Chondrocyte (in vitro differentiated cells): ENCODE data around the gene ATP6V1G1. TPM values are rescaled to one million over a fixed set of nuclear protein-coding genes. Genes with fewer than 3 reads are reported as not detected.

Experiments
- DNase-seq: peaks from one replicate; pipeline ENCODE4 v3.0.0; 2021; ENCODE audit warnings: mixed read lengths, low spot score
- H3K27ac Mint-ChIP-seq: one replicate; pipeline ENCODE4 v1.8.0; 2021; ENCODE audit warnings: mild to moderate bottlenecking, moderate library complexity, mixed read lengths; ENCODE audit not compliant: unreplicated experiment
- H3K27me3 Mint-ChIP-seq: 2 replicates; pipeline ENCODE4 v1.8.0; 2021; ENCODE audit warnings: low read depth, mixed read lengths
- H3K36me3 Mint-ChIP-seq: 2 replicates; pipeline ENCODE4 v1.8.0; 2021; ENCODE audit warnings: low read depth, mixed read lengths
- H3K4me1 Mint-ChIP-seq: 2 replicates; pipeline ENCODE4 v1.8.0; 2021; ENCODE audit warnings: low read depth, mild to moderate bottlenecking, mixed read lengths
- H3K4me3 Mint-ChIP-seq: one replicate; pipeline ENCODE4 v1.8.0; 2021; ENCODE audit warnings: mild to moderate bottlenecking, moderate library complexity, mixed read lengths; ENCODE audit not compliant: unreplicated experiment
- H3K9me3 Mint-ChIP-seq: 2 replicates; pipeline ENCODE4 v1.8.0; 2021; ENCODE audit warnings: low read depth, mixed read lengths
- total RNA-seq: library from RNA; stranded (reverse); gene quantifications from 3 replicates; pipeline ENCODE4 v1.2.1, GENCODE V29; 2021
- TF ChIP-seq, protein P1 (sequence below): fragments of 200-600 bp; sonication (generic); IDR thresholded peaks from 2 replicates; pipeline ENCODE4 v1.5.0; 2021; ENCODE audit warnings: antibody characterized with exemption, mild to moderate bottlenecking, moderate library complexity

ATP6V1G1 gene
- total RNA-seq, 1 donor from 2014 or later, result 135 TPM

DNA sequence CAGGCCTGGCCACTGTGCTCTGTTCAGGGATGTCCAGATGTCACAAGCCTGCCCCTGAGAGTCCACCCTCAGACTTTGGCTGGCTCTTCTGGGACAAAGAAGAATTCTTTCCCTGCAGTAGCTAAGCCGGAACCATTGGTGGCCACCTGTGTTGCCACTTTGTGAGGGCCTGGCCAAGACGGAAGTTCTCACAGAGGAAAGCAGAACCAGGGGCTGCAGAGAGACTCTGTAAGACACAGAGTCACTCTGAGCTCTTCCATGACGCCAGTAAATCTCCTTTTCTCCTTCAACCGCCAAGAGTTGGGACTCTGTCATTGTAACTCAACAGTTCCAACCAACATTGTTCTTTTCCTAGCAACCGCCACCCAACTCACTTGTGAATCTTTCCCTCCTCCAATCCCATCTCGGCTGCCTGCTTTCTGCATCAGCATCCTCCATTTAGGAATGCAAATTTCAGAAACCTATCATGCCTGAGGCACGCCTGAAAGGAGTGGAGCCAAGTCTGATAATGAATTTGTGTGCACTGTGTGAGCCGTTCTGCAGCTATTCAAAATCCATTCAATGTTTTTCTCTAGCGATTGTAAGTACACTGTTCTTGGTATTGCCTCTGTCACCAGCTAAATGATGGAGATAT, 37.8 kb upstream of the ATP6V1G1 start:
- Mint-ChIP-seq H3K9me3 (no peaks in the 10 kb centered on the region), H3K4me3 (no peak overlapping the region), H3K27ac (no peak overlapping the region), H3K4me1 (peaks cover 14% of the 10 kb centered on the region), H3K36me3 (no peaks in the 10 kb centered on the region), H3K27me3 (peaks cover 2% of the 10 kb centered on the region)
- TF ChIP-seq, protein P1, sequence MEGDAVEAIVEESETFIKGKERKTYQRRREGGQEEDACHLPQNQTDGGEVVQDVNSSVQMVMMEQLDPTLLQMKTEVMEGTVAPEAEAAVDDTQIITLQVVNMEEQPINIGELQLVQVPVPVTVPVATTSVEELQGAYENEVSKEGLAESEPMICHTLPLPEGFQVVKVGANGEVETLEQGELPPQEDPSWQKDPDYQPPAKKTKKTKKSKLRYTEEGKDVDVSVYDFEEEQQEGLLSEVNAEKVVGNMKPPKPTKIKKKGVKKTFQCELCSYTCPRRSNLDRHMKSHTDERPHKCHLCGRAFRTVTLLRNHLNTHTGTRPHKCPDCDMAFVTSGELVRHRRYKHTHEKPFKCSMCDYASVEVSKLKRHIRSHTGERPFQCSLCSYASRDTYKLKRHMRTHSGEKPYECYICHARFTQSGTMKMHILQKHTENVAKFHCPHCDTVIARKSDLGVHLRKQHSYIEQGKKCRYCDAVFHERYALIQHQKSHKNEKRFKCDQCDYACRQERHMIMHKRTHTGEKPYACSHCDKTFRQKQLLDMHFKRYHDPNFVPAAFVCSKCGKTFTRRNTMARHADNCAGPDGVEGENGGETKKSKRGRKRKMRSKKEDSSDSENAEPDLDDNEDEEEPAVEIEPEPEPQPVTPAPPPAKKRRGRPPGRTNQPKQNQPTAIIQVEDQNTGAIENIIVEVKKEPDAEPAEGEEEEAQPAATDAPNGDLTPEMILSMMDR, result no peak
- DNase-seq, result no peak

DNA sequence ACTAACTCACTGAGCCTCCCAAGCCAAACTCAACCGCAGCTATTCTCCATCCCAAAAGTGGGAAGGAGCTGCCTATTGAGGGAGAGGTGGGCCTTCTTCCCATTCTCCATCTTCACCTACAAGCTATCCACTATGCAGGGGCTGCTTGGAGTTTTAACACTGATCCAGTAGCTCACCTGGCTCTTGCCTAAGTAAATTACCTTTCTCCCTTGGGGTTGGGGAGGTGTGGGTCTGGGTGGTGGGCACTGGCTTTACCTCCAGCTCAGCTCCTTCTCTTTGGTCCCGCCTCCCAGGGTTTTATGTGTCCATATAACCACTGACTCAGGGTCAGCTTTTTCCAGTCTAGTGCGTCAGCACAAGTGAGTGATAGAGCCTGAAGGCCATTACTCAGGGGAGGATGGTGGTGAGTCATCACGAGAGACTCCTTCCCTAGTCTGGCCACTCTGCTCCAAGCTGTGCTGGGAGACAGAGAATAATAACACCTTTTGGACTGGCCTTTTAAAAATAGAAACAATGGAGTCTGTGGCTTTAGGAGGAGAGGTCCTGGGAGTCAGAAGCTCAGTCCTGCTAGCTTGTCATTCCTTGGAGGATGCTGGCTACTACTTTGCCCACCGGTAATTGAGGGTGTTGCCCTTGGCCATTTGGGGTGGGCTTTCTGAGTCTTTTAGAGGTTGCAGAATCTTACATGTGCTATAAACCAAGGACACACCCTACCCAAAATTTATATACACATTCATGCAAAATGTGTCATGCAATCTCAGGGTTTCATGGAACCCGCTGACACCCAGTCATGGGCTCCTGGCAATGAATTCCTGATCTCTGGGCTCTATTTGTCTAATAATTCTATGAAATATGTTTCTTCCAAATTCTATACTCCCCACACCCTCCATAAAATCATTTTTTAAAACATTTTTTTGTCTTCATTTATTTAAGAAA, 35.6 kb upstream of the ATP6V1G1 start:
- Mint-ChIP-seq H3K4me3 (peak overlapping the region; percentile 1), H3K4me1 (peaks cover 14% of the 10 kb centered on the region), H3K36me3 (no peaks in the 10 kb centered on the region), H3K9me3 (peaks cover 4% of the 10 kb centered on the region), H3K27me3 (no peaks in the 10 kb centered on the region), H3K27ac (peak overlapping the region; percentile 95)
- TF ChIP-seq, protein P1, result no peak
- no peak for DNase-seq

- H3K27ac Mint-ChIP-seq, result peak overlapping the region; percentile 95
- no peaks in the 10 kb centered on the region for H3K36me3 Mint-ChIP-seq
- peak overlapping the region; percentile 1 for H3K4me3 Mint-ChIP-seq
- DNase-seq, result no peak
- TF ChIP-seq, protein P1, result peak; percentile 14
- peaks cover 14% of the 10 kb centered on the region for H3K4me1 Mint-ChIP-seq
- H3K27me3 Mint-ChIP-seq, result no peaks in the 10 kb centered on the region
- peaks cover 4% of the 10 kb centered on the region for H3K9me3 Mint-ChIP-seq
These were observed 34.9 kb upstream of the ATP6V1G1 start for GRCh38 chr9:114552706-114553105.

DNA sequence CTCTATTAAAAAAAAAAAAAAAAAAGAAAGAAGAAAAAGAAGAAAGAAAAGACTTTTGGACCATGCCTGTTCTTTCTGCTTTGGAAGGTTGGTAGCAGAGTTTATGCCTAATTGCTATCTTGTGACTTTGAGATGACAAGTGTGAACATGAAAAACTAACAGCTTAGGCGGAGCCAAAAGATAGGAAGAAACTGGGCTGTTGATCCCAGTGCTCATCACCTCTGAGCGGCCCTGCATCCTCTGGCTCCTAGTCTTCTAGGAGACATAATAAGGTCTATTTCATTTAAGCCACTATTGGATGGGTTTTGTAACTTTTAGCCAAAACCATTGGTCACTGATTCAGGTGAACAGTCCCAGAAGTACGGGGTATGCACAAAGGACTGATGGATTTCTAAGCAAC, 34.4 kb upstream of the ATP6V1G1 start:
- Mint-ChIP-seq H3K4me1 (peaks cover 14% of the 10 kb centered on the region), H3K36me3 (no peaks in the 10 kb centered on the region), H3K4me3 (no peak overlapping the region), H3K27ac (no peak overlapping the region), H3K9me3 (peaks cover 4% of the 10 kb centered on the region), H3K27me3 (no peaks in the 10 kb centered on the region)
- DNase-seq, result no peak
- TF ChIP-seq, protein P1, result no peak

GRCh38 chr9:114555696-114556095, 31.9 kb upstream of the ATP6V1G1 start:
- Mint-ChIP-seq H3K27me3 (no peaks in the 10 kb centered on the region), H3K4me3 (no peak overlapping the region), H3K36me3 (no peaks in the 10 kb centered on the region), H3K4me1 (peaks cover 14% of the 10 kb centered on the region), H3K27ac (no peak overlapping the region), H3K9me3 (peaks cover 4% of the 10 kb centered on the region)
- TF ChIP-seq, protein P1, result no peak
- DNase-seq, result no peak
